Epidermal melanocyte (primary cell): ENCODE data around the gene GPR55.

Experiments used
- DNase-seq: peaks from one replicate; pipeline ENCODE4 v3.0.0; 2011; ENCODE audit warnings: low spot score; ENCODE audit not compliant: insufficient read length

GPR55 gene

DNA sequence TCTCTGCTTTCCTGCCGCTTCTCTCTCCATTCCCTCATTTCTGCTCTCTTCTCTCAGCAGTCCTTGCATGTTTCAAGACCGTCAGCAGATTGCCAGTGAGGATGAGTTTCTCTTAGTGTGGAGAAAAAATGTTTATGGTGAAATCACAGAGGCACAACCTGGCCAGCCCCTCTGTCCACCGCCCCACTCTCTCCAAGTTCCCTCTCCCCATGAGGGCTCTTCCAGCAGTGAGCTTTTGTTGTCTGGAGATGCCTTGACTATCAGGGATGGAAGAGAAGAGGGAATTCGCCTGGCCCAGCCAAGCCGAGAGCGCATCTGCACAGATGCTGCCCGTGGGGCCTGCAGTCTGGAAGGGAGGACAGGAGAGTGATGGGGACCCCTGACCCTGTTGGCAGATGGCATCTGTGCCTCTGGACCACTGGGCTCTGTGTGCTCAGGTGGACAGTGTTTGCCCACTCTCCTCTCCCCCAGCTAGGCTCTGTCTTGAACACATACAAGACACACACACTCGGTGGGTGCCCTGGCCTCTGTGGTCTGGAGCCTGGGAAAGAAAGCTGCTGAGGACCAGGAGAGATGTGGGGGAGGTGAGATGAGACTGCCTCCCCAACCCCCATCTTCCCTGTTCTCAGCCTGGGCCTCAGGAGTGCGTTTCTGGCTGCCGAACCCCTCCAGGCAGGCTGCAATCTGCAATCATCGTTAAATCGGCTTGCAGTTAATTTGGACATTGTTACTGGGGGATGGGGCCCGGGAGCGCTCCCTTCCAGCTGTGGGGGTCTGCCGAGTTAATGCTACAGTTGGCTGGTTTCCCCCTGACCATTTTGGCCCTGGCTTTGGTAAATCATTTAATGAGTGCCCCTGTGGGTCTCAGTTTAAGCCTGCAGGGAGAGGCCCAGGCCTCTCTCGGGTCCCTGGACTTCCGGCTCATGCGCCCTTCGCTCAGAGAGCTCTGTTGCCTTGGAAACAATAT, 55.8 kb downstream of the GPR55 start:
- no peak for DNase-seq

DNA sequence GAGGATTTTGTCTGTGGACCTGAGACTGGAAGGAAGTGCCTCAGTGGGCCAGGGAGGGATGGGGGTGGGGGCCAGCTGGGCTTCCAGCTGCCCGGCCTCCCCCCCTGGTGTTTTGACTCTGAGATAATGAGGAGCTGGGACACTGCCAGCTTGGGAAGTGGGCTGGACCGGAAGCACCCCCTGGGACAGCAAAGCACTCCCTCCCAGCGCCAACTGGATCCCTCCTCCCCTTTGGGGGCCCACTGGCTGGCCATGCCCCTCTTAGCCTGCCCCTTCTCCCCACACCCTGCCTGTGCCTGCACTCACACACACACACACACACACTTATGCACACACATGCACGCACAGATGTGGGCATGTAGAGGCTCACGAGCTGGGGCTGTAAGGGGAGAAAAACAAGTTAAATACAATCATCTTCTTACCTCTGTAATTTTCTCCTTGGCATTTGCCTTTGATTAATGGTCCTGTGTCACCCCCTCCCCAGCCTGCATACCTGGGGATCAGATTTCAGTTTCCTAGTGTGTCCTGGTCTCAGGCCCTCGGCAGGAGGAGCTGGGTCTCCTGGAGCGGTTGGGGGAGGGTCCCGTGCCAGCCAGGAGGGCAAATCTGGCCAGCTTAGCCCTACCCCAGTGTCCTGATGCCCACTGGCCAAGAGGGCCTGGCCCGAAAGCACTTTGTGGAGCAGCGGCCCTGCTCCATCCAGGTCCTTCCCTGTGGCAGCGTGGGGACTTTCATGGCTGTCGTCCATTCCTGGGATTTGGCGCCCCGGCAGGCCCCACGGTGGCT, 56.7 kb downstream of the GPR55 start:
- DNase-seq, result no peak

DNA sequence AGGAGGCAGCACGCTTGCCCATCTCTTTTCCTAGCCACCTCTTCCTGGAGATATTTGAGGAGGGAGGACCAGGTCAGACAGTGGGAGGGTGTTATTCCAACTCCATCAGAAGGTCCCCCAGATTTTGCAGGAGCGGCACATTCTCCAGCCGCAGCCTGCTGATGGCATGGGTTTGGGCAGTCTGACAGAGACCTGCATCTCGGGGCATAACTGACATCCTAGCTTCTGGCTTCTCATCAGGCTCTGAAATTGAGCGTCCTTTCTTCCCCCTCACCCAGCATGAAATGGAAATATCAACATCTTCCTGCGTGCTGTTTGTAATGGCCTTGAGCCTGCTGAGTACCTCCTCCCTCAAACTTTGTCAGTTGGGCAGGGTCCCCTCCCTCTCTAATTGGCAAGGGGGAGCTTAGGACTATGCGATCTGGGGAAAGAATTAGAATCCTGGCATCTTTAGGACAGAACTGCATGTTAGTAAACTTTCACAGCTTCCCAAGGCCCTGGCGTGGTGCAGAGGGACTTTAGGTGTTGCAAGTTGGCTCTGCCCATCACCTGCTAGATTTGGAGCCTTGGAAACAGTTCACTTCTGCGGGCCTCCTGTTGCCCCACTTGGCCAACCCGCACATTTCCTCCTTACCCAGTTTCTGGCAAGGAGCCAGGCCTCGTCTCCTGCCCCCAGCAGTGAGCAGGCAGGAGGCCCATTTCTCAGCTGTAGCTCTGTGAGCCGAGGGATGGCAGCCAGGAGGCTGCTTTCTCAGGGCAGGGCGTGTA, 58.1 kb downstream of the GPR55 start:
- no peak for DNase-seq

DNA sequence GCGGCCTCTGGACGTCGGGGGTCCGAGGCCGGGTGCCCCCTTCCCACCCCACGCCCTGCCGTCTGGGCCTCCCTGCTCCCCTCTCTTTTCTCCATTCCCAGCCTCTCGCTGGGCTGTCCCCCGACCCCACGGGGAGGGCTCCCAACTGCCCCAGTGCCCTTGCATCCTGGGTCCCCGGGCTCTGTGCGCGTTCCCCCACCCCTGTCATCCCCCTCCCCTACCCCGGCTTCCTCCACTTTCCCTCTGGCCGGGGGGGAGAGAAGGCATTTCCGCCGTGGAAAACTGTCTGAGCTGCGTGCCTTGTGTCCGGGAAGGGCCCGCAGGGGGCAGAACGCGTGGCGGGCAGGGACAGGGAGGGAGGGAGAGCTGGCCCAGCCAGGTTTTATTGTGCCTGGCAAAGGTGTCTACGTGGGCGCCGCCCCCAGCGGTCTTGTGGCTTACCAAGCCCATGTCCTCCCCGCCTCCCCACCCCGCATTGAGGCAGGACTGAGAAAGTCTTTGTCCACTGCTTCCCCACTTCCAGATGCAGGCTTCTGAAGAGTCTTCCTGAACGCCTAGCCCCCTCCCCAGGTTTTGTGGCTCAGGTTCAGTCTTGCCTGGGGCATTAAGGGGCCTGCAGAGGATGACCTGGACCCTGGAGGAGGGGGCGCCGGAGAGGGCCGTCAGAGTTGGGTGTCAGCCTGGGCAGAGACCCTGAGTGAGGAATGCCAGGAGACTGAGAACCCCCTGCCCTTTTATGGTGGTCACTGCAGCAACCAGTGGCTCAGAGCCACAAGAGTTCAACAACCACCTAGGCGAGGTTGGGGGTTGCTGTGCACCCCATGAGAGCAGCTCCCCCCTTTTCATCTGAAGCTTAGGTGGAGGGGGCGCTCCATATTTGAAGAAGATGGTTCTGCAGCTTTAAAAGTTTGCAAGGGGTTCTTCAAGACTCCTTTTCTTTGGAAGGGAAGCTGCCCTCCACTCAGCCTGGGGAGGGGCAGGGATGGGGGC, 59.0 kb downstream of the GPR55 start:
- peak; percentile 30 for DNase-seq

DNA sequence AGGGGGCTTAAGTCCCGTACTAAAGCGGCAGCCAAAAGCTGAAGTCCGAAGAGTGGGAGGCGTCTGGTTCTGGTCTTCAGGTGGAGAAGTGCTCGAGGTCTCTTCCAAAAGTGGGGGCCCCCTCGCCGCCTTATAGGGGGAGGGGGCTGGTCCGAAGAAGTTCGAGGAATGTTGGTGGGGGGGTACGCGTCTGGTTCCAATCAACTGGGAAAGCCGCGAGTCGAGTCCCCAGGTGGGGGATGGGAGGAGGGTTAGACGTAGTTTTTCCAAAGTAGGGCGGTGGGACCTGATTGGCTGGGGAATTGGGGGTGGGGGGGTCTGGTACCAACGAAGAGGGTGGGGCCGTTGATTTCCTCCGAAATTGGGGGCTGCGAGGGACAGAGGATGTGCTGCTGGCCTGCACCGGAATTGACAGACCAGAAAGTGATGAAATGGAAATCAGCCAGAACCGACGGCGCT, 59.7 kb downstream of the GPR55 start:
- DNase-seq, result no peak

DNA sequence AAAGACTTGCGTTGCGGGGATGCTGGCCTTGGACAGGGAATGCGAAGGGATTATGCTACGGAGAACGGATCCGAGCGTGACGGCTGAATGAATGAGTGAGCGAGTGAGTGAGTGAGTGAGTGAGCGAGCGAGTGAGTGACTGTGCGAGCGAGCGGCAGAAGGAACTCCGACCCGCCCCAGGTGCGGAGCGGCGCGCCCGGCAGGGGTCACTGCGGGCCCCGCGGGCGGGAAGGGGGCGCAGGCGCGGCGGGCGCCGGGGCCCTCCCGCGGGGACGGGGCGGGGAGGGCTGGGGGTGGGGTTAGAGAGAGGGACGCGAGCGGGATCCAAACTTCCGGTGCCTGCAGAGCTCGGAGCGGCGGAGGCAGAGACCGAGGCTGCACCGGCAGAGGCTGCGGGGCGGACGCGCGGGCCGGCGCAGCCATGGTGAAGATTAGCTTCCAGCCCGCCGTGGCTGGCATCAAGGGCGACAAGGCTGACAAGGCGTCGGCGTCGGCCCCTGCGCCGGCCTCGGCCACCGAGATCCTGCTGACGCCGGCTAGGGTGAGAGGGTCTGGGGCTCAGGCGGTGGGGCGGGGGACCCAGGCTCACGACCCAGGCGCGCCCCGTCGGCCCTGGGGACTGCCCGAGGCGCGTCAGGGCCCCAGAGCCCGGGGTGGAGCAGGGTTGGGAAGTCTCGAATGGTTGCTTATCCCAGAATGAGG, 60.3 kb downstream of the GPR55 start, which contains the start of gene ITM2C:
Gene ITM2C (plus strand): TSS at position 338 of the 702 bp plus-strand sequence. CDS start 84 bp downstream, at position 422.
- DNase-seq, result peak; percentile 75

DNA sequence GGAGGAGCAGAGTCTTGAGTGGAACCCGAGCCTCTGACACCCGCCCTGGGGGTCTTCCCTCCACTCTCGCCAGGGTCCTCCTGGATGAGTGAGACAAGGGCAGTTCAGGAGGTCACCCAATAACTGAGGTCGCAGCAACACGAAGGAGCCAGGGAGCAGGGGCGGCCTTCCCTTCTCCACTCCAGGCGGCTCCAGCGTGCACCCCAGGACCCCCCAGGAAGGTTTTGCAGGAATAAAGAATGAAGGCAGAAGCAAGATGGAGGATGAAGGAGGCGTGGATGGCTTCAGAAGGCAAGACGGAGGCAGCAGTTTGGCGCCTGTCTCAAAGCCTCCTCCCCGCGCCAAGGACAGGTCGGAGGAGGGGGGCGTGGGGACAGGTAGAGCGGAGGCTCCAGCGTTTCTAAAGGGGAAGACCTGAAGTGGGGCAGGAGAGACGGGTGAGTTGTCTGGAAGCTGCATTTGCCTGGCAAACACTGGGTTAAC, 60.9 kb downstream of the GPR55 start:
- no peak for DNase-seq

DNA sequence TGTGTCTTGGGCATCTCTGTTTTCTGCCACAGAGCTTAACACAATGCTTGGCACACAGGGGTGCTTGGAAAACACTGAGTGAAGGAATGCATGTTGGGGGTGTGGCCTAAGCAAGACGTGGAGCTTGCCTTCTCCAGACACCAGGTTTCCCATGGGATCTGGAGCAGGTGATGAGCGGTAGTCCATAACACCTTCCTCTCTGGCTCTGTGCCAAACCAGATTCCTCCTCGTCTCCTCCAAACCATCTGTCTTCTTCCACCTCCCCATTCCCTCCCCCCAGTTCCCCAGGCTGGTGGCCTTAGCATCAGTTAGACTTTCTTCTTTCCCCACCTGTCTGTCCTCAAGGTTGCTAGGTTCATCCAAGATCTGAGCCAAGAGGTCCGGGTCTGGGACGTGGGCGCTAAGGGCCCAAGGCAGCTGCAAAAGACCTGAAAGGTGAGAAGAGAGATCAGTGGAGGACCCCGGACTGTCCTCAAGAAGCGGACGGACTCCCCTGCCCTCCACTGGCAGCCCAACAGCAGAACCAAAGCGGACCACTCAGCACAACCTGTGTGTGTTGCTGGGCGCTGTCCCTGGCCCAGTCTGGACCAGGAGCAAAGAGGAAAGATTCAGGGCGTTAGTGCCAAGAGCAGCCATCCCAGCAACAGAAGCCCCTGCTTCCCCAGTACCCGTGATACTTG, 61.5 kb downstream of the GPR55 start:
- no peak for DNase-seq

DNA sequence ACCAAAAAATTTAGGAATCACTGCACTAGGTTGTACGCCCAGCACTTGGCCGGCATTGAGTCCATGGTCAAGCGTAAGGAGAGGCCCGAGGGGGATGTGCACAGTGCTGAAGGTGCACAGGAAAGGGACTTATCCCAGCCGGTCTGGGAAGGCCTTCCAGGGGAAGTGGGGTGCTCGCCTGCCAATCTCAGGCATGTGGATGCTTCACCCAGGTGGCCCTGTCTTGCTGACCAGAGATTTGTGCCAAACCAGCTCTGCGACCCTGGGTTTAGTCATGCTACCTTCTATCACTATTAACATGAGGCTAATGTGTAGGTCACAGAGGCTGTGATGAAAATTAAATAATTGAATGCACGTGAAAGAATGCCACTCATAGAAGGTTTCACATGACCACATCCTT, 62.0 kb downstream of the GPR55 start:
- DNase-seq, result no peak

DNA sequence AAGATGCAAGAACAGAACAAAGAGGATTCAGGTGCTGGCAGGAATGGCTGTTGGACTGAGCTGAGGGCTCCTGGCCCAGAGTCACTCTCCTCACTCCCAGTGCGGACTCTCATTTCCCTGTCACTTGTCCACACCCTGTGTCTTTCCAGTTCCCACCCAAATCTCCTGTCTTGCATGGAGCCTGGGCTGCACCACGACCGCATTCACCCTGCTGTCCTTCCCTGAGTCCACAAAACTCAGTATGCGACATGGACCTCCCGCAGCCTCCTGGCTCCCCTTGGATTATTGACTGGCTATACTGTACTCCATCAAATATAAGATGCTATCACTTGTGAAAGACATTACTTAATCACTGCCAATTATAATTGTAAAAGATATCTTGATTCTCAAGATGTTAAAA, 62.8 kb downstream of the GPR55 start:
- no peak for DNase-seq

DNA sequence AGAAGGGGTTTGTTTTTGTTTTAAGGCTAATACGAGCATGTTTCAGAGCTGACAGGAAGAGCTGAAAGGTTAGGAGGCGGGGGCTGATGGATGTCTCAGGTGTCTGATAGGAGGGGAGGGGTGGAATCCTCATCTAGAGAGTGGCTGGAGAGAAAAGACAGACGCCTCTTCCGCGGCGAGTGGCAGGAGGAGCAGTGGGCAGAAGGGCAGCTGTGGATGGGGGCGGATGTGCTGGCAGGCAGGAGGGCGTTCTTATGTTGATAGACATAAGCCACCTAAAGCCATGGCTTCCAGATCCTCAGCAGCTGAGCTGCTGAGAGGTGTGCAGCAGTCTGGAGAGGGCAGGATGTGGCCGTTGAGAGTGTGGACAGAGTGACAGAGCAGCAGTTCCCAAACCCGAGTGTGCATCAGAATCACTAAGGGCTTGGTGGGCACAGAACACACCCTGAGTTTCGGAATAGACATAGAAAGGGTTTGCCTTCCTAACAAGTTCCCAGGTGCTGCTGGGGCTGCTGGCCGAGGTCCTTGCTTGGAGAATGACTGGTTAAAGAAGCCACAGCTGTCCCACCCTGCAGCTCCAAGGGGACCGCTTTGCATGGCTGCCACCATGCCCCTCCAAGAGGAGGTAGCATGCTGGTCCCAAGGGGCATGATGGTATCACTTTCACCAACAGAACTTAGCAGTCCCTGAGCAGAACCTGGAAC, 63.3 kb downstream of the GPR55 start:
- DNase-seq, result no peak
